ENCODE data around the gene TARBP2.
A peak's percentile ranks its signal among the peaks of the same experiment; 100 is the strongest.

The TARBP2 gene

GRCh38 chr12:53500776-53501614 is at the start of gene TARBP2:
TARBP2 (plus strand) TSS chr12:53501283; CDS start chr12:53501409, 126 bp downstream.
- peak; percentile 84 for DNase-seq (ENCODE audit: low read depth)

GRCh38 chr12:53451661-53452158 is 49.4 kb upstream of the TARBP2 start, which contains the start of gene PCBP2:
PCBP2 (plus strand) TSS chr12:53452102; CDS start chr12:53454801, 2,699 bp downstream.
- peak; percentile 87 for DNase-seq (ENCODE audit: low read depth)

- peak; percentile 52 for DNase-seq (ENCODE audit: low read depth)
These were observed 48.7 kb upstream of the TARBP2 start for GRCh38 chr12:53452159-53453077.

GRCh38 chr12:53453953-53454640 is 47.0 kb upstream of the TARBP2 start:
- no peak for DNase-seq (ENCODE audit: low read depth)

GRCh38 chr12:53454707-53455106 is 46.4 kb upstream of the TARBP2 start:
- DNase-seq (ENCODE audit: low read depth): no peak

GRCh38 chr12:53456654-53457366 is 44.3 kb upstream of the TARBP2 start:
- DNase-seq (ENCODE audit: low read depth): no peak

- DNase-seq (ENCODE audit: low read depth): no peak
These were observed 42.0 kb upstream of the TARBP2 start for GRCh38 chr12:53459097-53459496.

GRCh38 chr12:53461059-53461458 is 40.0 kb upstream of the TARBP2 start:
- no peak for DNase-seq (ENCODE audit: low read depth)

- no peak for DNase-seq (ENCODE audit: low read depth)
These were observed 39.5 kb upstream of the TARBP2 start for GRCh38 chr12:53461591-53461990.

- no peak for DNase-seq (ENCODE audit: low read depth)
These were observed 38.1 kb upstream of the TARBP2 start for GRCh38 chr12:53462935-53463334.

- DNase-seq (ENCODE audit: low read depth): no peak
These were observed 37.1 kb upstream of the TARBP2 start for GRCh38 chr12:53463802-53464560.

- DNase-seq (ENCODE audit: low read depth): no peak
These were observed 36.2 kb upstream of the TARBP2 start for GRCh38 chr12:53464685-53465418.

- DNase-seq (ENCODE audit: low read depth): no peak
These were observed 35.4 kb upstream of the TARBP2 start for GRCh38 chr12:53465679-53466078.

- no peak for DNase-seq (ENCODE audit: low read depth)
These were observed 34.4 kb upstream of the TARBP2 start for GRCh38 chr12:53466640-53467039.

GRCh38 chr12:53467082-53467481 is 34.0 kb upstream of the TARBP2 start:
- DNase-seq (ENCODE audit: low read depth): no peak

GRCh38 chr12:53467880-53468279 is 33.2 kb upstream of the TARBP2 start:
- no peak for DNase-seq (ENCODE audit: low read depth)

GRCh38 chr12:53468282-53468681 is 32.8 kb upstream of the TARBP2 start:
- DNase-seq (ENCODE audit: low read depth): no peak

- no peak for DNase-seq (ENCODE audit: low read depth)
These were observed 29.0 kb upstream of the TARBP2 start for GRCh38 chr12:53472056-53472582.

- DNase-seq (ENCODE audit: low read depth): no peak
These were observed 27.0 kb upstream of the TARBP2 start for GRCh38 chr12:53474077-53474476.

- no peak for DNase-seq (ENCODE audit: low read depth)
These were observed 26.3 kb upstream of the TARBP2 start for GRCh38 chr12:53474819-53475218.
